ENCODE measurements around the gene ZNF160.
"Not testable (repeated sequence)": the region's sequence is repeated elsewhere in the genome, so short reads cannot be mapped to it uniquely, and the experiment has no call there.

The ZNF160 gene

DNA sequence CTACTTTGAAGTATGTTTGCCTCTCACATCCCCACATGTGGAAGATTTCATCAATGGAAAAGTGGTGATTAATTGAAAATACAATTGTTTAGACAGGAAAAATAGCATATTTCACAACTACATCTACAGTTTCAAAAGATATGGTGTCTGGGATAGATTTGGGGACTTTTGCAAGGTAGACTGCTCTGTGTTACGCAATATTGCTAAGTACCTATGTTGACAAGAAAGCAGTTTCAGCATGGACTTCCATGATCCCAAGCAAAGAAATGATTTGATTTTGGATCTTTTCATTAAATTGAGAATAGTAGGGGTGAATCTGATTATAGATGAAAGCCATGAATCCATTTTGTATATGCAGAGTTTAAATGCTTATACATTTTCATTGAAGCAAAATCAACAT lies 10.5 kb downstream of the ZNF160 start:
- DNase-seq (ENCODE audit: low read depth in 3 of 3): no peak

DNA sequence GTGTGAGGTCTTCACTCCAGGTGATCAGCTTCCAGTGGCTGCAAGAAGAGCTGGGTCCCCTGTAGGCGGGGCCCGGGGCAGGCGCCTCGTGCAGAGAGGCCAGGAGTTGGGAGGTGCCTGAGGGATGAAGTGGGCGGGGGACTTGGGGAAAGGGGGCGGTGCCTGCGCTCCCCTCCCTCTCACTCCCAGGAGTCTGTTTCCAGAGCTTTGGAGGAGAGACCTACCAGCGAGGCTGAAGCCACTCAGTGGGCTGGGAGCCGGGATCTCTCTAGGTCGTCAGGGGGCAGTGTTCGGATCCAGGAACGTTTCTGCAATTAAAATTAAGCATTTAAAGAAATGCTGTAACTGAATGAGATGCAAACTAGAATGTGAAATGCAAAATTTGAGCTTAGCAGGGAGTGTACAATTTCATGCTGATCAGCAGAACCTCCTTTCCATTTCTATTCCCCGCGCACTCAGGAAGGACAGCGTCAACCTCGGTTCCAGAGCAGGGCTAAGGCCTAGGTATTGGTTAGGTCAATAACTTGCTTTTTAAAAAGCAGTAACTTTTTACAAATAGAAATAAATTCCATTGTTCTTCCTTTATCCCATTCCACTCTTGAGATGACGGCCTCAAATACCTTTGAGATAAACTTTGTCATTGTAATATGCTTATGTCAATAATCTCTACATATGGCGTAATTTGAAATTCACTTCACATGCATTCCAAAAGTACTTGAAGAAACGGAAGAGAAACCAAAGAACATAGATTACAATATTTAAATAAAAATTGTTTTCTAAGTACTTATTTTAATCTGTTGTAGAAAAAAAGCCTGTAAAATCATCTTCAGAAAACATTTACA lies 11.6 kb downstream of the ZNF160 start:
- DNase-seq (ENCODE audit: low read depth in 3 of 3): no peak

DNA sequence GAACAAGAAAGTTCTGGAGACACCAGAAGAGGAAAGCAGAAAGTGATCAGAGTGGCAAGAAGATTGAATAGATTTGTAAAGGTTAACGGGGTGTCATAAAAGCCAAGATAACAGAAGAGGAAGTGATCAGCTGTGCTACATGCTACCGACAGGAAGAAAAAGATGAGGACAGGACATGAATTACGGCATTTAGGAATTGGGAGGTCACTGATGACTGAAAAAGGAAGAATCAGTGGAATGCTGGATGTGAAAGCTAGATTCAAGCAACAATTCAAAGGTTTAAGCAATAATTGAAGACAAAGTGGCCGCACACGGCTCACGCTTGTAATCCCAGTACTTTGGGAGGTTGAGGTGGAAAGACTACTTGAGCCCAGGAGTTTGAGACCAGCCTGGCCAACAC lies 15.1 kb downstream of the ZNF160 start:
- no peak for DNase-seq (ENCODE audit: low read depth in 3 of 3)

DNA sequence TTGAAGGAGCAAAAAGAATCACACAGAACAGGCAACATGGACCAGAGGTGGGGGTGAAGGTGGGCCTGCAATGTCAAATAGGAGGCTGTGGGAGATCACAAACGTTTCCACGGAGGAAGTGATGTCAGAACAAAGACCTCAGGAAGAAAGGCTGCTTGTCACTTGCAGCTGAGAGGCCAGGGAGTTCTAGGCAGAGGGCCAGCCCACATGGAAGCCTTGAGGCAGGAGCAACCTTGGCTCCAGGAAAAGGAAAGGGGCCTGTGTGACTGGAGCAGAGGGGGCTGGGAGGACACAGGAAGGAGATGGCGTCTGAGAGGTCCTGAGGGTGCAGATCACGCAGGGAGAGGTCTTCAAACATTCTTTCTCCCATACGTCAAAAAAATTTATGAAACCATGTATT lies 16.3 kb downstream of the ZNF160 start:
- DNase-seq (ENCODE audit: low read depth in 3 of 3): no peak

DNA sequence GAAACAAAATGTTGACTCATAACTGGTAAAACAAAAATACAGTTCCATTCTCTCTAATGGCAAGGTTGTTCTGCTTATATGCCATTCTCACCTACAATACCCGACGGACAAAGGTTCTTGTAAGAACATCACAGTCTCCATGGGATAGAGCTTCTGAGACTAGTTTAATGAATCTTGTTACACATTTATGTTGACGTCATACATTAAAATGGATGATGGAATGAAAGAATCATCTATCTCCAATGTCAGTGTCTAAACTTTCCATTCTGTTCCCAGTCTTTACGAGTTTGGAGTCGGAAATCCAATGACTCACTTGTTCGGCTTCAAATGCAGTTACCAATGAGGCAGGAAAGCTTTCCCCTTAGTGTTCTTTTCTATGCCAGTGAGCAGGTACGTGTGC lies 17.7 kb downstream of the ZNF160 start:
- no peak for DNase-seq (ENCODE audit: low read depth in 3 of 3)

DNA sequence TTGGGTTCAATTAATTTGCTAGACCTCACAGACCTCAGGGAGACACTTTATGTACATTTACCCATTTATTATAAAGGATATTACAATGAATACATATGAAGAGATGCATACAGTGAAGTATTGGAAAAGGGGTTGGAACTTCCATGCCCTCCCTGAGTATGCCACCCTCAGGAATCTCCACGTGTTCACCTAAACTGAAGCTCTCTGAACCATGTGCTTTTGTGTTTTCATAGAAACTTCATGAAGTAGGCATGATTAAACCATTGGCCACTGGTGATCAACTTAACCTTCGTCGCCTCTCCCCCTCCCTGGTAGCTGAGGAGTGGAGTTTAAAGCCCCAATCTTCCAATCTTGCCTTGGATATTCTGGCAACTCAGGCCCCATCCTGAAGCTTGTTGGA lies 20.3 kb downstream of the ZNF160 start:
- DNase-seq (ENCODE audit: low read depth in 3 of 3): no peak

DNA sequence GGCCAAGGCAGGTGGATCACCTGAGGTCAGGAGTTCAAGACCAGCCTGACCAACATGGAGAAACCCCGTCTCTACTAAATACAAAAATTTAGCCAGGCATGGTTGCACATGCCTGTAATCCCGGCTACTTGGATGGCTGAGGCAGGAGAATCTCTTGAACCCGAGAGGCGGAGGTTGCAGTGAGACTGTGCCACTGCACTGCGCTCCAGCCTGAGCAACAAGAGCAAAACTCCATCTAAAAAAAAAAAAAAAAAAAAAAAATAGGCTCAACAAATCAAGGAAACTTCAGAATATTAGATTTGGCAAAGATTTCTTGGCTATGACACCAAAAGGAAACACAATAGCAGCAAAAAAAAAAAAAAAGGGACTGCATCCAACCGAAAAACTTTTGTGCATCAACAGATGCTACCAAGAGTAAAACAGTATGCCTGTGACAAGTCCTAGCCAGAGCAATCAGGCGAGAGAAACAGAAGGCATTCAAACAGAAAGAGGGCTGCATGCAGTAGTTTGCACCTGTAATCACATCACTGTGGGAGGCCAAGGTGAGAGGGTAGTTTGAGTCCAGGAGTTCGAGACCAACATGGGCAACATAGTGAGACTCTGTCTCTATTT lies 23.8 kb downstream of the ZNF160 start:
- DNase-seq (ENCODE audit: low read depth in 3 of 3): no peak

DNA sequence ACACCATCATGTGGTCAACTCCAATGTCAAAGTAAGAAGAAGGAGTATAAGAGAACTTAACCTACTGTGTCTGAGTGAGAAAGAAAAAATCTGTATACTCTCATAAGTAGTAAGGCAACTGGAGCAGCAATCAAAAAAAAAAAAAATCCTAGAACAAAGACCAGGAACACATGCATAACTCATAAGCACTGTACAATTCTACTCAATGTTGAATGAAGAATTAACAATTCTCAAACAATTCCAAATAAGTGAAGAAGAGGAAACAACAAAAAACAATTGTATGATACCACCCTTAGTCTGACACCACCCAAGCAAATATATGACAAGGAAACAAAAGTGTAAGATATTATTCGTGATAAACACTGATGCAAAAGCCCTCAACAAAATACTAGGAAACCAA lies 24.6 kb downstream of the ZNF160 start:
- no peak for DNase-seq (ENCODE audit: low read depth in 3 of 3)

DNA sequence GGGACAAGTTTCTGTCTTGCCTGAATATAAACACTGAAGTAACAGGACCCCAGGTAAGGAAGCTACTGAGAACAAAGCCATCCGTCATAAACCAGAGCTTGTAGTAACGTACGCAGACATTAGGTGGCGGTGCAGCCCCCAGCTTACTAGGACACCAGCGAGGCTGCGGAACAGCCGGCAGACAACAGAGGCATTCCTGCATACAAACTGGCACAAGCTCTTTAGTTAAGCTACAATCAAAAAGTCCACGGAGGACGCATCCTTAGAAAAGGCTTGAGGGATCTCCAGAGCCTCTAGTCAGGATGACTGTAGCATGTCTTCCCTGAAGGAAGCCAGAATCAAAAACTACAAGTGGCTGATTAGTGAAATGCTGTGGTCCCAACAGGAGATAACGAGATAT lies 26.2 kb downstream of the ZNF160 start:
- no peak for DNase-seq (ENCODE audit: low read depth in 3 of 3)

DNA sequence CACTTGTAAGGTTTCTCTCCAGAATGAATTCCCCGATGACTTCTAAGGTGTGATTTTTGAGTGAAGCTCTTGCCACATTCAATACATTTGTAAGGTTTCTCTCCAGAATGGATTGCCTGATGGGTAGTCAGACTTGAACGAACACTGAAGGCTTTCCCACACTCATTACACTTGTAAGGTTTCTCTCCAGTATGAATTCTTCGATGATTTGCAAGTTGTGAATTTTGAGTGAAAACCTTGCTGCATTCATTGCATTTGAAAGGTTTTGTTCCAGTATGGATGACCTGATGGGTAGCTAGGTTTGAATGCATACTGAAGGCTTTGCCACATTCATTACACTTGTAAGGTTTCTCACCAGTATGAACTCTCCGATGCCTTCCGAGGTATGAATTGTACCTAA lies 34.4 kb downstream of the ZNF160 start:
- no peak for DNase-seq (ENCODE audit: low read depth in 3 of 3)

DNA sequence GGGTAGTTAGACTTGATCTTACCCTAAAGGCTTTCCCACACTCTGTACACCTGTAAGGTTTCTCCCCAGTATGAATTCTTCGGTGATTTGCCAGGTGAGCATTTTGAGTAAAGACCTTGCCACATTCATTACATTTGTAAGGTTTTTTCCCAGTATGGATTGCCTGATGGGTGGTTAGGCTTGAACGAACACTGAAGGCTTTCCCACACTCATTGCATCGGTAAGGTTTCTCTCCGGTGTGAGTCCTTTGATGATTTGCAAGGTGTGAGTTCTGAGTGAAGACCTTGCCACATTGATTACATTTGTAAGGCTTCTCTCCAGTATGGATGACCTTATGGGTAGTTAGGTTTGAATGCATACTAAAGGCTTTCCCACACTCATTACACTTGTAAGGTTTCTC lies 35.0 kb downstream of the ZNF160 start:
- no peak for DNase-seq (ENCODE audit: low read depth in 3 of 3)

DNA sequence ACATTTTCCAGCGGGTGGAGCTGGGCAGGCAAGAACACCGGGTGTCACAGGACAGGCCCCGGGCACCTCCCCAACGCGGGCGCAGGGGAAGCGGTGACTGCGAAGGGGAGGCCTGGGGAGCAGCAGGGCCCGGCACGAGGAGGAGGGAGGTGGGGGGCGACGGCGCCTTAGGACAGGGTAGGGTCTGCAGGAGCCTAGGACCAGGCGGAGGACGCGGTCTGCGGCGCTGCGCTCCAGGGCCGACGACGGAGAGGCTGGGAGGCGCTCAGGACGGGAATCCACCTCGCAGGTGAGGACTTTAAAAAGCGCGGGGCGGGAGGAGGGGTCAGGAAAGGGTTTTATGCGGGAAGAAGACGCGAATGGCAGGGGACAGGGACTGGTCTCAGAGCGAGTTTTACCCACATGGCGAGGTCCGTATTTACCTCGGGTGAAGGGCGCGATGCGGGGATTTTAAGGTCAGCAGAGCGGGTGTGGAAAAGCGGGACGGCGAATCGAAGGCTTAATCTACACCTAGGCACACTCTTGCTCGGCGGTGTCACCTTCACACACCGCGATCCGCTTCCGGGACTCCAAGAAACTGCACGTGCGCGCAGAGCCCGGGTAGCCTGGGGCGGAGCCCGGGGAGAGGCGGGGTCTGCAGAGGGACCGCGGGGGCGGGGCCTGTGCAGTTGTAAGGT lies 45.2 kb downstream of the ZNF160 start:
- DNase-seq (ENCODE audit: low read depth in 3 of 3): no peak

DNA sequence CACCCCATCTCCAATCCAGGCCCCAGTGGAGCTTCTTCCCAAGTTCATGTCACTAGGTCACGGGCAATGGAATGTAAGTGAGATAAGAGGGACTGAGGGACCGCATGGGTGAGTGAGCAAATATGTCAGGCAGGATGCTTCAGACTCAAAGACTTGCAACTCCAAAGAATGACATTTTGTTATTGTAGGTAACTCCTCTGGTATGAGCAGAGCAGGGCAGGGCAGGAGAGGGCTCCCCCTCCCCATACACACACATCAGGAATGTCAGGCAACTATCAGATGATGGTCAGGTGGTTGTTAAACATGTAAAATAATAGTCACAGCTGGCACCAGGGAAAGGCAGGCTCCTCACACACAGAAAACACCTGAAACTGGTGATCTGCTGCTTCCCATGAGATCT lies 48.1 kb downstream of the ZNF160 start:
- no peak for DNase-seq (ENCODE audit: low read depth in 3 of 3)

DNA sequence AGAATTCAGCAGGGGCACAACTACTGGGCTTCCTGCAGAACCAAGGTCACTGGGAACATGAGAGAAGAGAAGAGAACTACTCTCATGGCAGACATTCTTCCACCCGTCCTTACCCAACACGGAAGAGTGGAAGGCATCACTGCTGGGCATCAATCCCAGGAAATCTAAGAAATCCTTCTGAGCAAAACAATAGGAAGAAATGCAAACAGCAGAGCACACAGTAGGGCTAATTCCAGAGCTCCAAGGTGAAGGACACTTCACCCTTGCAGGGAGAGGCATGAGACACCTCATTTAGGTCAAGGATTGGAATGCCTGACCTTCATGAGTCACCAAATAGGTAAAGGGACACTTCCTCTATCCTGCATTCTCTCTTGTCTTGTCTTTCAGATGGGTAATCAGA lies 55.8 kb downstream of the ZNF160 start:
- DNase-seq (ENCODE audit: low read depth in 3 of 3): no peak

DNA sequence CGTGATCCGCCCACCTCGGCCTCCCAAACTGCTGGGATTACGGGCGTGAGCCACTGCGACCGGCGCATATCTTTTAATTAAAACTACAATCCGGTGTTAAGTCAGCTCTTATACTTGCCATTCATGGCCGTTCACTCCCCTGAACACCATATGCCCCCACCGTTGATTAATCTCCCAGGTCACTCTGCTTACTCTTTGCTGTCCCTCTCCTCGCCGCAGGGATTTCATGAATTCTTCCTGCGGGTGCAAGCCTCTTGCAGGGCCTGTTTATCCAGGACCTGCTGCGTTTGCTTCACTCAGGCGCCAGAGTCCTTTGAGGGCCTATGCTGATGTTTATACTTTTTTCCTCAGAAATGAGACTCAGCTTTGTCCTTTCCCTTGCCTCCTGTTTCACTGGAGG lies 57.7 kb downstream of the ZNF160 start:
- no peak for DNase-seq (ENCODE audit: low read depth in 3 of 3)

DNA sequence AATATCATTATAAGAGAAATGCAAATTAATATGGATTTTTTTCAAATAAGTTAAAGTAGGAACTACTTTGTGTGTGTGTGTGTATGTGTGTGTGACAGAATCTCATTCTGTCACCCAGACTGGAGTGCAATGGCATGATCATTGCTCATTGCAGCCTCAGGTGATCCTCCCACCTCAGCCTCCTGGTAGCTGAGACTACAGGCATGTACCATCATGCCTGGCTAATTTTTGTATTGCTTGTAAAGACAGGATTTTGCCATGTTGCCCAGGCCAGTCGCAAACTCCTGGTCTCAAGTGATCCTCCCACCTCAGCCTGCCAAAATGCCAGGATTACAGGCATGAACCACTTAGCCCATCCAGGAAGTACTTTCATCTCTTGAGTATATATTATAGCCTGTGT lies 61.9 kb downstream of the ZNF160 start:
- DNase-seq (ENCODE audit: low read depth in 3 of 3): no peak

DNA sequence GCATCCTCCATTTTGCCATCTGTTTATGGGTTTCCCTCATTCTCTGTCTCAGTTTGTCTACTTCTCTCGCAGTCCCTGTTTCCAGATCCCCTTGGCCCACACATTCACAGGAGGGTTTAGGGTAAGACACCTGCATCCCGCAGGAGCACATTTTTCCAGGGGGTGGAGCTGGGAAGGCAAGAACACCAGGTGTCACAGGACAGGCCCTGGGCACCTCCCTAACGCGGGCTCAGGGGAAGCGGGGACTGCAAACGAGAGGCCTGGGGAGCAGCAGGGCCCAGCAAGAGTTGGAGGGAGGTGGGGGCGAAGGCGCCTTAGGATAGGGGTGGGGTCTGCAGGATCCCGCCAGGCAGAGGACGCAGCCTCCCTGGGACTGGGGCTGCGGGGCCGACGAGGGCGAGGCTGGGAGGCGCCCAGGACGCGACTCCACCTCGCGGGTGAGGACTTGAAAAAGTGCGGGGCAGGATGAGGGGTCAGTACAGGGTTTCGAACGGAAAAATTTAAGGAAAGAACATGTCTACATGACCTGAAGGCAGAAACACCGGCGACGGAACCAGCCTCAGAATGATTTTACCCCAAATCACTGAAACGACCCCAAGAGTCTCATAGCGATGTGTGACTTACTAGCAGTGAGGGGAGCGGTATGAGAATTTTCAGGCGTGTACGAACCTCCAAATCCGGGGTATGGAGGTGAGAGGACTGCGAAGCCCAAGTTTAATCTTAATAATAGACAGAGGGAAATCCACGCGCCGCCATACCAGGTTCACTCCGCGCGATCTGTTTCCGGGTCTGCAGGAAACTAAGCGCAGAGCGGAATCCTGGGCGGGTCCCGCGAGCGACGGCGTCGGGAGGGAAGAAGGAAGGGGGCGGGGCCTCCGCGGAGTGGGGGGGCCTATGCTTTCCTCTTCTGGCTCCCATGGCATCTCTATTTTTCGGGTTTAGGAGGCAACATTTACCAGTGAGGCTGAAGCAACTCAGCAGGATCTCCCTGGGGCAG lies 65.8 kb downstream of the ZNF160 start:
- DNase-seq (ENCODE audit: low read depth in 3 of 3): no peak

DNA sequence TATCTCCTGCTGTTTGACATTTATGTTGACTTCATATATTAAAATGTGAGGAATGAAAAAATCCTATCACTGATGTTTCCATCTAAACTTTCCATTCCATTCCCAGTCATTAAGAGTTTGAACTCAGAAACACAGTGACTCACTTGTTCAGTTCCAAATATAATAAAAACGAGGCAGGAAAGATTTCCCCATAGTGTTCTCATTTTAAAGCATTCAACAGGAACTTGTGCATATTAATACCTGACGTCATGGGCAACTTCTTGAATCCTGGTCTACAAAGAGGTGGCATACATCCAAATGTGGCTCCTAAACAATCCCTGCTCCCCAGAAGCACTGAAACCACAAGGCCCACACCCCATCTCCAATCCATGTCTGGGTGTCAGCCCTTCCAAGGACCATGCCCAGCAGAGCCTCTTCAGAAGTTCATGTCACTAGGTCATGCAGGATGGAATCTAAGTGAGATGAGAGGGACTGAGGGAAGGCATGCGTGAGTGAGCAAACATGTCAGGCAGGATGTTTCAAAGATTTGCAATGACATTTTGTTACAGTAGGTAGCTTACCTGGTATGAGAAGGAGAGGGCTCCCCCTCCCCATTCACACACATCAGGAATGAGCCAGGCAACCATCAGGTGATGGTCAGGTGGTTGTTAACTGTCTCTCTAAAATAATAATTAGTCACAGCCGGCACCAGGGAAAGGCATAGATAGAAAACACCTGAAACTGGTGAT lies 68.1 kb downstream of the ZNF160 start:
- no peak for DNase-seq (ENCODE audit: low read depth in 3 of 3)

DNA sequence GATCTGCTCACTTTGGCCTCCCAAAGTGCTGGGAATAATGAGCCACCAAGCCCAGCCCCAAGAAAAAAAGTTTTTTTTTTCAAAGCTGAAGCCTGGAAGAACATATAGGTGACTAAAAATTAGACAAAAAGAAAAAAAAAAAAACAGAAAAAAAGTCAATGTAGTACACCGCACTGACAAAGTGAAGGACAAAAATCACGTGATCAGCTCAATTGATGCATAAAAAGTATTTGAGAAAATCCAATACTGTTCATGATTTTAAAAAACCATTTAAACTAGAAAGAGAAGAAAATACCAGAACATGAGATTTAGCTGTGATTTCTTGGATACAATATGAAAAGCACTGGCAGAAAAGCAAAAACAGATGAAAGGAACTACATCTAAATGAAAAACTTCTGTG lies 69.2 kb downstream of the ZNF160 start:
- DNase-seq (ENCODE audit: low read depth in 3 of 3): no peak

DNA sequence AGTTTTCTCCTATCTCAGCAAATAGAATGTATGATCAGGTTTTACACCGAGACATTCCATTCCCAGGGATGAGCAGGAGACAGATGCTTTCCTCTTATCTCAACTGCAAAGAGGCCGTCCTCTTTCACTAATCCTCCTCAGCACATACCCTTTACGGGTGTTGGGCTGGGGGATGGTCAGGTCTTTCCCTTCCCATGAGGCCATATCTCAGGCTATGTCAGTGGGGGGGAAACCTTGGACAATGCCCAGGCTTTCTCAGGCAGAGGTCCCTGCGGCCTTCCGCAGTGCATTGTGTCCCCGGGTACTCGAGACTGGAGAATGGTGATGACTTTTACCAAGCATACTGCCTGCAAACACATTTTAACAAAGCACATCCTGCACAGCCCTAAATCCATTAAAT lies 74.9 kb downstream of the ZNF160 start:
- DNase-seq (ENCODE audit: low read depth in 3 of 3): not testable (repeated sequence)

DNA sequence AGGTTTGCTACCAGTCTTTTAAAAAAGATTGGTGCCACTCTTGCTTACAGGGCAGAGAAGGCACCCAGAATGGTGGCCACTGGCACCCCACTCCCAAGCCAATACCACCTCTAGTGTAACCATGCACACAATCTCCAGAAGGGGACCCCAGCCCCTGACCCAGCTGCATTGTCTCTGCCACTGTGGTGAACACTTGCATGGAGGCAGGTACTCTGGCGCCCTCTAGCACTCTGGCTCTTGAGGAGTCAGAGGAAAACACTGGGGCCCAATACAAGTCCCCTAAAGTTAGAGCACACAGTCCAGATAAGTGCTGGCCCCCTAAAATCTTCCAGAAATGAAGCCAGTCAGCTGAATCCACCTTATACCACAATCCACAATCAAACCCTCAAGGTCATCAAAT lies 83.5 kb downstream of the ZNF160 start:
- DNase-seq (ENCODE audit: low read depth in 3 of 3): no peak
